Activated naive CD8-positive, alpha-beta T cell treated with anti-CD3 and anti-CD28 coated beads, Interleukin-2, amount 10 ng/mL, durations not matched to agents 7 days and 5 days (primary cell): ENCODE measurements around the gene OLFM2. TPM values are rescaled to one million over a fixed set of nuclear protein-coding genes. Genes with fewer than 3 reads are reported as not detected.

Source experiments
- ATAC-seq: fragments of 150-1000 bp; cut with Tn5 transposase; one replicate; pipeline ENCODE4 v1.10.0; 2021; ENCODE audit warnings: low read depth, moderate library complexity
- POLR2A ChIA-PET: fragments of 350-600 bp; sonication (Branson Sonifier 250); formaldehyde crosslinking; loops from one replicate; lab custom pipeline; 2021; ENCODE audit warnings: antibody characterized with exemption; lab: Charles Lee
- DNase-seq: peaks from one replicate; pipeline ENCODE4 v3.0.0; 2021
- H3K27ac Mint-ChIP-seq: one replicate; pipeline ENCODE4 v1.8.0; 2022; ENCODE audit warnings: mild to moderate bottlenecking, mixed read lengths
- H3K27me3 Mint-ChIP-seq: one replicate; pipeline ENCODE4 v1.8.0; 2022; ENCODE audit warnings: mild to moderate bottlenecking, moderate library complexity, mixed read lengths
- H3K36me3 Mint-ChIP-seq: one replicate; pipeline ENCODE4 v1.8.0; 2021; ENCODE audit warnings: mild to moderate bottlenecking, mixed read lengths
- H3K4me1 Mint-ChIP-seq: one replicate; pipeline ENCODE4 v1.8.0; 2021; ENCODE audit warnings: mixed read lengths
- H3K4me3 Mint-ChIP-seq: one replicate; pipeline ENCODE4 v1.8.0; 2022; ENCODE audit warnings: mild to moderate bottlenecking, moderate library complexity, mixed read lengths
- H3K9me3 Mint-ChIP-seq: one replicate; pipeline ENCODE4 v1.8.0; 2021; ENCODE audit warnings: mixed read lengths
- total RNA-seq, 2 experiments: library from RNA; stranded (reverse); gene quantifications; one replicate each; pipeline ENCODE4 v1.2.3, GENCODE V29; 2021

OLFM2 gene
- total RNA-seq, 2 experiments from 2014 or later = 17.3 to 17.9 TPM

GRCh38 chr19:9860407-9860806 lies 75.9 kb downstream of the OLFM2 start:
- ATAC-seq = no peak
- POLR2A ChIA-PET = interaction anchor here (0.6 to 5.2 kb wide), 2 partner anchors 33 to 1162 kb away, joined by 4 to 26 read pairs; partner anchors contain the start of genes ACTL9 and UBL5
- H3K36me3 Mint-ChIP-seq = peaks cover 14% of the 10 kb centered on the region

GRCh38 chr19:9858766-9859165 lies 77.5 kb downstream of the OLFM2 start:
- Mint-ChIP-seq H3K27me3 (no peaks in the 10 kb centered on the region), H3K36me3 (peaks cover 19% of the 10 kb centered on the region), H3K27ac (peak overlapping the region; percentile 100), H3K4me3 (peak overlapping the region; percentile 98), H3K9me3 (no peaks in the 10 kb centered on the region), H3K4me1 (peaks cover 56% of the 10 kb centered on the region)
- no peak for DNase-seq
- no peak for ATAC-seq
- POLR2A ChIA-PET = interaction anchor here (0.8 to 5.2 kb wide), 5 partner anchors 8 to 329 kb away, joined by 3 to 26 read pairs (median 3); partner anchors contain the start of genes FBXL12 and UBL5

More at GRCh38 chr19:9860407-9860806, 75.9 kb downstream of the OLFM2 start:
- no peak for DNase-seq
- Mint-ChIP-seq H3K27me3 (no peaks in the 10 kb centered on the region), H3K9me3 (no peaks in the 10 kb centered on the region), H3K4me3 (no peak overlapping the region), H3K27ac (peak overlapping the region; percentile 15), H3K4me1 (peaks cover 68% of the 10 kb centered on the region)

GRCh38 chr19:9857920-9858746 lies 78.2 kb downstream of the OLFM2 start:
- peaks cover 51% of the 10 kb centered on the region for H3K4me1 Mint-ChIP-seq
- ATAC-seq = peak; percentile 63

GRCh38 chr19:9857076-9857721 lies 79.1 kb downstream of the OLFM2 start:
- peak overlapping the region; percentile 98 for H3K4me3 Mint-ChIP-seq
- DNase-seq = no peak
- peak overlapping the region; percentile 100 for H3K27ac Mint-ChIP-seq
- ATAC-seq = no peak
- H3K36me3 Mint-ChIP-seq = peaks cover 19% of the 10 kb centered on the region
- H3K27me3 Mint-ChIP-seq = no peaks in the 10 kb centered on the region
- peaks cover 46% of the 10 kb centered on the region for H3K4me1 Mint-ChIP-seq
- POLR2A ChIA-PET = interaction anchor here (1.0 to 5.2 kb wide), 5 partner anchors 10 to 30 kb away, joined by 3 to 26 read pairs (median 6); partner anchors contain the start of gene UBL5
- no peaks in the 10 kb centered on the region for H3K9me3 Mint-ChIP-seq

More at GRCh38 chr19:9857920-9858746, 78.2 kb downstream of the OLFM2 start:
- H3K9me3 Mint-ChIP-seq = no peaks in the 10 kb centered on the region
- peak overlapping the region; percentile 98 for H3K4me3 Mint-ChIP-seq
- POLR2A ChIA-PET = interaction anchor here (0.6 to 5.2 kb wide), 10 partner anchors 9 to 330 kb away, joined by 3 to 26 read pairs (median 4); partner anchors contain the start of genes FBXL12, PIN1 and UBL5
- no peaks in the 10 kb centered on the region for H3K27me3 Mint-ChIP-seq
- H3K27ac Mint-ChIP-seq = peak overlapping the region; percentile 100
- DNase-seq = peak; percentile 49
- peaks cover 19% of the 10 kb centered on the region for H3K36me3 Mint-ChIP-seq

GRCh38 chr19:9856609-9857008 lies 79.7 kb downstream of the OLFM2 start:
- H3K4me3 Mint-ChIP-seq = peak overlapping the region; percentile 98
- H3K36me3 Mint-ChIP-seq = peaks cover 19% of the 10 kb centered on the region
- H3K27me3 Mint-ChIP-seq = no peaks in the 10 kb centered on the region
- no peak for DNase-seq
- H3K27ac Mint-ChIP-seq = peak overlapping the region; percentile 79
- no peak for ATAC-seq
- no peaks in the 10 kb centered on the region for H3K9me3 Mint-ChIP-seq
- peaks cover 40% of the 10 kb centered on the region for H3K4me1 Mint-ChIP-seq
- POLR2A ChIA-PET = interaction anchor here (2.0 to 5.2 kb wide), 2 partner anchors 10 to 29 kb away, joined by 10 to 26 read pairs; partner anchors contain the start of gene UBL5

GRCh38 chr19:9854282-9854846 lies 82.0 kb downstream of the OLFM2 start:
- POLR2A ChIA-PET = no interaction called here
- ATAC-seq = no peak
- no peak for DNase-seq
- Mint-ChIP-seq H3K4me1 (peaks cover 25% of the 10 kb centered on the region), H3K36me3 (peaks cover 19% of the 10 kb centered on the region), H3K9me3 (no peaks in the 10 kb centered on the region), H3K4me3 (no peak overlapping the region), H3K27me3 (no peaks in the 10 kb centered on the region), H3K27ac (no peak overlapping the region)

GRCh38 chr19:9850235-9850959 lies 85.9 kb downstream of the OLFM2 start:
- DNase-seq (no peak), ATAC-seq (no peak)
- H3K4me1 Mint-ChIP-seq = peaks cover 12% of the 10 kb centered on the region
- H3K27ac Mint-ChIP-seq = no peak overlapping the region
- no peak overlapping the region for H3K4me3 Mint-ChIP-seq
- POLR2A ChIA-PET = interaction anchor here (0.6 kb wide), 2 partner anchors 47 to 51 kb away, joined by 4 to 8 read pairs; no protein-coding TSS in a partner anchor
- peaks cover 11% of the 10 kb centered on the region for H3K36me3 Mint-ChIP-seq
- H3K27me3 Mint-ChIP-seq = no peaks in the 10 kb centered on the region
- H3K9me3 Mint-ChIP-seq = no peaks in the 10 kb centered on the region

- Mint-ChIP-seq H3K4me3 (no peak overlapping the region), H3K27me3 (no peaks in the 10 kb centered on the region), H3K9me3 (no peaks in the 10 kb centered on the region), H3K27ac (no peak overlapping the region), H3K4me1 (peaks cover 12% of the 10 kb centered on the region), H3K36me3 (peaks cover 14% of the 10 kb centered on the region)
- ATAC-seq (no peak), DNase-seq (no peak)
- POLR2A ChIA-PET = interaction anchor here (0.6 kb wide), 2 partner anchors 48 to 50 kb away, joined by 4 to 8 read pairs; no protein-coding TSS in a partner anchor
Measured at GRCh38 chr19:9849791-9850190, 86.5 kb downstream of the OLFM2 start.

GRCh38 chr19:9848762-9849161 lies 87.6 kb downstream of the OLFM2 start:
- Mint-ChIP-seq H3K9me3 (no peaks in the 10 kb centered on the region), H3K4me3 (no peak overlapping the region), H3K36me3 (peaks cover 14% of the 10 kb centered on the region), H3K27ac (no peak overlapping the region), H3K4me1 (peaks cover 11% of the 10 kb centered on the region), H3K27me3 (no peaks in the 10 kb centered on the region)
- DNase-seq = no peak
- ATAC-seq = no peak
- POLR2A ChIA-PET = no interaction called here

GRCh38 chr19:9848060-9848459 lies 88.3 kb downstream of the OLFM2 start:
- POLR2A ChIA-PET = no interaction called here
- DNase-seq = peak; percentile 63
- H3K4me1 Mint-ChIP-seq = peaks cover 10% of the 10 kb centered on the region

GRCh38 chr19:9847087-9847671 lies 89.1 kb downstream of the OLFM2 start:
- DNase-seq = peak; percentile 49
- H3K4me1 Mint-ChIP-seq = peaks cover 10% of the 10 kb centered on the region
- peak overlapping the region; percentile 82 for H3K27ac Mint-ChIP-seq
- ATAC-seq = peak; percentile 35
- POLR2A ChIA-PET = interaction anchor here (0.5 kb wide), 1 partner anchor 630 kb away, joined by 3 read pairs; no protein-coding TSS in a partner anchor
- H3K27me3 Mint-ChIP-seq = no peaks in the 10 kb centered on the region
- no peaks in the 10 kb centered on the region for H3K9me3 Mint-ChIP-seq
- no peak overlapping the region for H3K4me3 Mint-ChIP-seq
- peaks cover 24% of the 10 kb centered on the region for H3K36me3 Mint-ChIP-seq

More at GRCh38 chr19:9848060-9848459, 88.3 kb downstream of the OLFM2 start:
- Mint-ChIP-seq H3K27ac (peak overlapping the region; percentile 35), H3K27me3 (no peaks in the 10 kb centered on the region), H3K36me3 (peaks cover 20% of the 10 kb centered on the region), H3K4me3 (no peak overlapping the region), H3K9me3 (no peaks in the 10 kb centered on the region)
- peak; percentile 41 for ATAC-seq
